HG02571 (cell line): ENCODE measurements around the gene SUCLG2.

ENCODE experiments used
- ATAC-seq: cut with Tn5 transposase; IDR thresholded peaks from one replicate; pipeline ENCODE4 v1.9.1; 2021; ENCODE audit warnings: mild to moderate bottlenecking, moderate library complexity; ENCODE audit not compliant: unreplicated experiment

SUCLG2 gene

DNA sequence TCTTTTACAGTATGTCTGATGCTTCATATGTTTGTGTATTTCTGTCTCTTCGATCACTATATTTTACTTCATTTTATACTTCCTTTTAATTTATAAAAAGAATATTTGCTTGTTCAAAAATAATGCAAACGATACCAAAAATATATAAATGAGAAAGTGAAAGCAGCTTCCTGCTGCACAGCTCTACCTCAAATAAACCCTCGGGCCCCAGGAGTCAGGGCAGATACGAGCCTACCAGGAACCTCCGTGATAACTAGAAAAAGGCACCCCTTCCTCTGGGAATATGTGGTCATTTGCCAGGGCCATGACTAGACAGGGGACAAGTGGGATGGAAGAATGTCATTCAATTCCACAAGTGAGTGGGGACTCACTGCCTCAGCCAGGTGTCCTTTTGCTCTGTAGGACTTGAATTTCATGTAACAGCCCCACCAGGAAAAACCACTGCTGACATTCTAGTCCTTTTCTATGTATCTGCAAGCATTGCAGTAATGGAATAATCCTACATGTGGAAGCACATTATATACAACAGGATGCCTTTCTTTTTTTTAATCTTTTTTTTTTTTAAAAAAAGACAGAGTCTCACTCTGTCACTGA, 133.3 kb downstream of the SUCLG2 start:
- ATAC-seq: no peak

- ATAC-seq: no peak
Measured at GRCh38 chr3:67518236-67518635, 136.2 kb downstream of the SUCLG2 start.

- no peak for ATAC-seq
Measured at GRCh38 chr3:67517781-67518180, 136.6 kb downstream of the SUCLG2 start.

GRCh38 chr3:67516496-67516895, 137.9 kb downstream of the SUCLG2 start:
- no peak for ATAC-seq

DNA sequence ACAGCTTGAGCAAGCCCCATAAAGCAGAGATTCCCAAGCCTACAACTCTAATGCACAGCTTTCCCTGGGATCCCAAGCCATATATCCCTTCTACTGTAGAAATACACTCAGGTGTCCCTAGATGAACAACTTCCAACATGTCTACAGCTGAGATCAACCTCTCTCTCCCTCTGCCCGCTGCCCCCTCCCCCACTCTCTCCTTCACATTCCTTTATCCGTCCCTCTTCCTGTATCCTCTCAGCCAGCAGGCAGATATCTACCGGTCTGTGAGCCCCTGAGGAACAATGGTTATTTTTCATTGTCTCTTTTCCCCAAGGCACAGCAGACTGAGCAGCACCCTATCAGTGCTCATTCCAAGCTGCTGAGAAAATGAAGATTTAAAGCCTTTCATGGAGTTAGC, 138.6 kb downstream of the SUCLG2 start:
- no peak for ATAC-seq

DNA sequence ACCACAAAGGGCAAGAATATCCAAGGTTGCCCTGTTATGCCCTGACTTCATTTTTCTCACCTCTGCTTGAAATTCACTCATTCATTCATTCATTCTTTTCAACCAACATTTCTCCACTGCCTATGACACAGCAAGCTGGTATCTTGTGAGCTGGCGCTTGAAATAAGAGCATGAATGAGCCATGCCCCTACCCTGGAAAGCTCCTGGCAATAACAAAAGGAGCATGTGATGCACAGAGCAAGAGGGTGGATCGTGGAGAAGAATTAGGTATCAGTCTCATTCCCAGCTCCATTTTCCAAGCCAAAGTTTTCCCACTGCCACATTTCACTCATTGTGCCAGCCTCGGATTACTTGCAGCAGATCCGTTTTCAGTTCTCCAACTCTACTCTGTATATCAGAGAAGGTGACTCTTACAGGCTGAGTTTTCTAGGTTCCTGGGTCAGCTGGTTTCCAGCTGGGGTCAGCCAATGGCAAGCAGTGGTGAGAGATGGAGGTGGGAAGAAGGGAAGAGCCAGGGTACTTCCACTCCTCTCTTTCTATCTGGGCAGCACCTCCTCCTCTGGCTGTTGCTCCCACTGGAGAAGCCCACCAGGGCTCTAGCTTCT, 144.8 kb downstream of the SUCLG2 start:
- no peak for ATAC-seq

- ATAC-seq: no peak
Measured at GRCh38 chr3:67507584-67507983, 146.8 kb downstream of the SUCLG2 start.

- no peak for ATAC-seq
Measured at GRCh38 chr3:67500709-67501108, 153.7 kb downstream of the SUCLG2 start.

DNA sequence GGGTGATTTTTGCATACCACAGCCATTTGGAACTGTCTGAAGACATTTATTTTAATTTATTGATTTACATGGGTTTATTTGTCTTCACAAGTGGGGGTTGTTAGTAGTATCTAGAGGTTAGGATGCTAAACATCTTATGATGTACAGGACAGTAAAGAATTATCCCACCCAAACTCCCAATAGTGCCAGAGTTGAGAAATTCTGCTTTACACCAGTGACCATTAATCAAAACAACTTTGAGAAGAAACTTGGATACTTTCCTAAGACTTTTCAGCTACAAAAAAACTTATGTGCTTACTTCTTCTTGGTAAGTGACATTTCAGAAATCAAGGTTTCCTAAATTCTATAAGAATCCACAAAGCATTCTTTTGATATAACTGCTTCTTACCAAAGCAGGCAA, 156.7 kb downstream of the SUCLG2 start:
- ATAC-seq: no peak

DNA sequence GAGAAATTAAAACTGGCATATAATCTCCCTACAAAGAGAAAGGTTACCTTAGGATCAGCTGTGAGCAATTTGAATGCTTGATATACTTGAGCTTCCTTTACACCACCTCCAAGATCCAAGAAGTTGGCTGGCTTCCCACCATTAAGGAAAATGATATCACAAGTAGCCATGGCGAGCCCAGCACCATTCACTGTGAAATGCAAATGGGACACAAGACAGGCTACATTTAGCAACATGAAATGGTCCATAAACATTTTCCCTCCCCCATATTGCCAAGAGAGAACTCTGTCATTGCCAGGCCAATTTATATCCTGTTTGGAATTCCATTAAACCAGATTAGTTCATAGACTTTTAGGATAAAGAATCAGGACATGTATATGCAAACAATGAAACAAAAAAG, 158.7 kb downstream of the SUCLG2 start:
- ATAC-seq: no peak

GRCh38 chr3:67493808-67494207, 160.6 kb downstream of the SUCLG2 start:
- no peak for ATAC-seq

DNA sequence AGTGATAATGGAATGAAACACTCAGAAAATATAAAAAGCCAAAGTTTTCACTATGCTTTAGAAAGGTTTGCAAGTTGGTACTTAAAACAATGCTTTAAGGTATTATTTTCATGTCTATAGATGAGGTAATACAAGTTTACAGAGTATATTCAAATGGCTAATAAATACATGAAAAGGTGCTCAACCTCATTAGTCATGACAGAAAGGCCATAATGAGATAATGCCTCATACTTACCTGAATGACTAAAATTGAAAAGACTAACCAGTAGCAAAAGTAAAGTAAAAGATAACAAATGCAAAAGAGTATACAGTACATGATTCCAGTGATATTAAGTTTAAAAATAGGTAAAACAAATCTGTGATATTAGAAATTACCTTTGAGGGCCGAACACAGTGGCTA, 163.8 kb downstream of the SUCLG2 start:
- no peak for ATAC-seq

DNA sequence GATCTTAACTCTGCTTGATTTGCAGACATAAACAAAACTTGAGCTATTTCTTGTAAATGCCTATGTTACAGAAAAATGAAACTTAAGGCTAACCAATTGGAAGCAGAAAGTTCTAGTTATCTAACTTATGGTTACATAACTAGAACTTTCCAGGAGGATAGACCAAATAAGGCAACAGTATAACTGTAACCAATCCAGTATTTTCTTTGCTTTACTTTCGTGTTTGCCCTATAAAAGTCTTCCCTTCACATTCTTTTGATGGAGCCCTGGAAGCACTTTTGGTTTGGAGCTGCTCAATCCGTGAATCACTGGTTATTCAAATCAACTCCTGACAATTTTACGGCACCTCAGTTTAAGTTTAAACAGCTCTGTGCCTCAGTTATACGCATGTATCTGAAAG, 164.6 kb downstream of the SUCLG2 start:
- ATAC-seq: no peak

DNA sequence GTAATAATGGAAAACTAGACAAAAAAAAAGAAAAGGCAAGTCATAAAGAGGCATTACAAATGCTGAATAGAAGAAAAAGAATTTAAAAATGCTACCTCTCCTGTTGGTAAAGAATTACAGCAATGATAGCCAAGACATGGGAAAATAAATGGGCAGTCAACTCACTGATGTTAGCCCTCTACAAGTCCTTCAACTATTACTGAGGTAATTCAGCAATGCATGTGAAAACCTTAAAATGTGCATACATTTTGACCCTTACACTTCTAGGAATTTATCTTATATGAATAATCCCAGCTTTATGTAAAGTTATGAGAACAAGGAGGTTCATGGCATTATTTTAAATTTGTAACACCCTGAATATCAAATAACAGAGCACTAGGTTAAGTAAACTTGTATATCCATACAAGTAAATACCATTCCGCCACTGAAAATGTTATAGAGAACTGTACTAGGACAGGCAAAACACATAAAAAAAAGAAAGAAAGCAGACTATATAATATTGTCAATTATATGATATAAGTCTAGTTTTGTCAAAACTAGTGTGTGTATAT, 166.8 kb downstream of the SUCLG2 start:
- no peak for ATAC-seq

GRCh38 chr3:67486883-67487282, 167.5 kb downstream of the SUCLG2 start:
- no peak for ATAC-seq

GRCh38 chr3:67484085-67484484, 170.3 kb downstream of the SUCLG2 start:
- ATAC-seq: no peak

GRCh38 chr3:67481126-67481525, 173.3 kb downstream of the SUCLG2 start:
- no peak for ATAC-seq

DNA sequence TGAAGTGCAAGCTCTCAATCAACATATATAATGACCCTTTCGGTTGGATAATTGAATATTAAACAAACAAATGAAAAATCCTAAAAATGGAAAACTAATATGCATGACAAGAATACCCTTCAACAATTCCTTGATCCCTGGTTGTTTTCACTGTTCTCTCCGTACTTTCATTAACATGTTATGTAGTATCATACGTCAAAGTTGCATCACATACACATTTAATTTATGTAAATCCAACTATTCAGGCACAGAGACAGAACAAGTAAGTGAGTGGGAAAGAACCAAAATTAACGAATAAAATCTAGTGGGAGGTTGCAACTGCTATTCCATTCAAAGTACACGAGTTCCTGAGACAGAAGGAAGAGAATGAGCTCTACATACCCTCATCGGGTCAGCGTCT, 176.0 kb downstream of the SUCLG2 start:
- no peak for ATAC-seq

GRCh38 chr3:67474311-67474710, 180.1 kb downstream of the SUCLG2 start:
- ATAC-seq: no peak

DNA sequence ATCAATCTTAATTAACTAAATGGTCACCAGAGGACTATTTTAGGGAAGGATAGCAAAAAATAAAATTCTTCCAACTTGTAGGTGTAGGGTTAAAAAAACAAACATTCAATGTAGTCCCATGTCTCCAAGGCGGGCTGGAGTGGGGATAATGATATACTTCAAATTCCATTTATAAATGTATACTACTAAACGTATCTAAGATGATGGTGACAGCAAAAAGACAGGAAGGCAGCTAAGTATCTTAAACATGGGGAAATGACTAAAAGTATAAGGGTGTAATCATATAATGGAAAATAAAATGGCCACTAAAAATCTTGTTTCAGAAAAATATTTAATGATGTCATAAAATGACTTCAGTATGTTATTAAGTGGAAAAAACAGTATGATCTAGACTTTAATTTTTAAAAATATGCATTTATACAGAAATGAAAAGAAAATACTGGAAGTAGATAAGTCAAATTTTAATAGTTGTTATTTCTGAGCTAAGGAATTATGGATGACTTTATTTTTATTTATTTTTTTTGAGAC, 181.7 kb downstream of the SUCLG2 start:
- no peak for ATAC-seq

DNA sequence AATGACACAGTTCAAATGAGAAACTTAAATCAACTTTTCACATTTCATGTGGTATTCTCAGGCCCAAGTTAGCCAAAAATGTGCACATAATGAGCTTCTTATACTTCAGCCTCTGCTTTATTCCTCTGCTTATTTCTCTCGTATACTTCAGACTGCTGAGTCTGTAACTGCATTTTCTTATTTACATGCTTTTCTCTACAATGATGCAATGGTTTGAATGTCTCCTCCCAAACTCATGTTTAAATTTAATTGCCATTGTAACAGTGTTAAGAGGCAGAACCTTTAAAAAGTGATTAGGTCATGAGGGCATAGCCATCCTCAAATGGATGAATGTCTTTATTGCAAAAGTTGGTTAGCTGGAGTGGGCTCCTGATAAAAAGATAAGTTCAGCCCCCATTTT, 184.2 kb downstream of the SUCLG2 start:
- no peak for ATAC-seq

DNA sequence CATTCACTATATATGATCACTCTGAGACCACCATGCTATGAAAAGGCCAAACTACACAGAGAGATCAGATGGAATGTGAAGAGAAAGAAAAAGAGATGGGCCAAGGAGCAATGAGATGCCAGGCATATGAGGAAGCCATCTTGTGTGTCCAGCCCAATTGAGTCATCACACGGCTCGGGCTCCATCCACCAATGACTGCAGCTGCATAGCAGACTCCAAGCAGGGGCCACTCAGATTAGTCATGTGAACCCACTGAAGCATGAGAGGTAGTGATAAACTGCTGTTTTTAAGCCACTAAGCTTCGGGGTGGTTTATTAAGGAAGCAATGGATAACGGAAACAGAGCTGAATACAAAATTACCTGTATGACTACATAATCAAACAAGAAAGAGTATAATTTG, 185.9 kb downstream of the SUCLG2 start:
- no peak for ATAC-seq

DNA sequence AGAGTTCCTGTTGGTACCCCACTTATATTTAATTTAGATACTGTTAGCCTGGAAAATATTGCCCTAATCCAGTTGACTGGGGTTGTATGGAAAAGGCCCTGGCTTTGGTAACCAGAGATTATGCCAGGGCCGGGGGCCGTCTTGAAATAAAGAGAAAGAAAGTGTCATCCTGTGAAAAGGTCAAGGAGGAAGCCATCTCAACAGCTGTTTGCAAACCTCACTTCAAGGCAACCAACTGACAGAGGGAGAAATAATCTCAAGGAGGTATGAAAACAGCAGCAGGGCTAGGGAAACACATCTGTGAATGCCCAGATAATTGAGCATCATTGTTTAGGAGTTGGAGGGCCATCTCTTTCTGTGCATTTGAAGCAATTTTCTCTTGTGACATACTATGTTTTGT, 190.8 kb downstream of the SUCLG2 start:
- ATAC-seq: no peak
